ENCODE data around the gene NHS. TPM values are rescaled to one million over a fixed set of nuclear protein-coding genes. Genes with fewer than 3 reads are reported as not detected.

Gene NHS
- total and polyA plus RNA-seq, 2 of the 4 experiments (the other 2 are of a cell fraction) = 0.36 to 0.90 TPM

GRCh38 chrX:17442898-17443297 is 67.9 kb downstream of the NHS start:
- in situ Hi-C loops (cut with MboI; ENCODE audit: low sequenced_read_pairs) (no loop called here), dilution Hi-C loops (cut with HindIII; ENCODE audit: low sequenced_read_pairs, unreplicated experiment) (no loop called here), intact Hi-C loops (cut with micrococcal nuclease) (no loop called here)
- Histone ChIP-seq H3K27me3 (ENCODE audit: control insufficient read depth, insufficient read depth, low read length) (0 out of 2 replicates have a peak, but pooled peaks cover 4% of the 10 kb centered on the region), H3K4me2 (ENCODE audit: low read depth, low read length) (no peak overlapping the region), H3K56ac (ENCODE audit: extremely low read depth, insufficient read depth, low read length) (no peak overlapping the region), H3K27ac (ENCODE audit: insufficient read depth, low read length) (no peak overlapping the region), H2AK5ac (ENCODE audit: low read depth, low read length) (no peak overlapping the region), H4K91ac (ENCODE audit: insufficient read depth, low read depth, low read length) (no peak overlapping the region), H3K4ac (ENCODE audit: low read depth, low read length) (no peak overlapping the region), H4K20me1 (ENCODE audit: insufficient read depth, low read length) (no peaks in the 10 kb centered on the region), H3K9ac (ENCODE audit: low read depth, low read length) (no peak overlapping the region), H3K4me3 (ENCODE audit: insufficient read depth, low read depth, low read length) (no peak overlapping the region), H4K5ac (ENCODE audit: low read depth, low read length) (no peak overlapping the region), H3K79me1 (ENCODE audit: low read depth in 1 of 2, low read length in 2 of 2) (no peaks in the 10 kb centered on the region), H3K23ac (ENCODE audit: low read depth, low read length) (no peak overlapping the region), H2BK5ac (ENCODE audit: low read depth, low read length, poor library complexity, severe bottlenecking) (no peak overlapping the region), H2BK120ac (ENCODE audit: low read depth, low read length) (no peak overlapping the region), H3K18ac (ENCODE audit: low read depth, low read length) (no peak overlapping the region), H2AFZ (replicated peaks; ENCODE audit: low read length, poor library complexity) (no peak overlapping the region), H2BK20ac (ENCODE audit: low read depth, low read length) (no peak overlapping the region), H2BK15ac (ENCODE audit: low read depth, low read length) (no peak overlapping the region), H3K4me1 (ENCODE audit: control insufficient read depth, insufficient read depth, low read length) (peaks cover 4% of the 10 kb centered on the region; the same call in 1 of the 2 replicates), H3K36me3 (ENCODE audit: control insufficient read depth, insufficient read depth, low read length) (no peaks in the 10 kb centered on the region), H3K9me3 (ENCODE audit: control insufficient read depth, insufficient read depth, low read length) (no peaks in the 10 kb centered on the region), H4K8ac (ENCODE audit: low read depth in 2 of 2, low read length in 2 of 2) (no peak overlapping the region), H2AK9ac (replicated peaks; ENCODE audit: low read depth, low read length, poor library complexity) (no peak overlapping the region), H3K14ac (replicated peaks; ENCODE audit: low read depth, low read length) (no peak overlapping the region), H3K9me1 (ENCODE audit: insufficient read depth, low read length) (0 out of 2 replicates have a peak, but pooled peaks cover 2% of the 10 kb centered on the region)
- TF ChIP-seq RFX5 (IDR thresholded peaks at IDR 0.05; ENCODE audit: low read depth, low read length) (no peak), SMC3 (IDR thresholded peaks at IDR 0.05; ENCODE audit: low read depth, low read length) (no peak), RAD21 (IDR thresholded peaks at IDR 0.05; ENCODE audit: low read length) (no peak), CHD1 (IDR thresholded peaks at IDR 0.05; ENCODE audit: low read depth, low read length) (no peak), NFE2L2 (IDR thresholded peaks at IDR 0.05; ENCODE audit: low read depth, low read length) (no peak)
- ChIA-PET POLR2A (ENCODE audit: unreplicated experiment) (no interaction called here), CTCF (no interaction called here)
- WGBS, 2 experiments (ENCODE audit: extremely low coverage in 2 of 2, insufficient read length in 1 of 2) = no CpG with 5 or more reads among the region's 3 CpGs
- ATAC-seq (ENCODE audit: low read depth) = no peak
- BruUV-seq (replicated peaks) = no TSS peak
- DNase-seq = no peak
